Activated CD4-positive, alpha-beta T cell treated with anti-CD3 and anti-CD28 coated beads, Interleukin-2, amount 50 U/mL, for 48 hours (primary cell): ENCODE results near the gene TBC1D9.

Experiments used
- DNase-seq, 2 experiments: peaks; one replicate each; pipeline ENCODE4 v3.0.0-alpha.2; 2020

Gene TBC1D9

GRCh38 chr4:140688711-140689598, 67.2 kb downstream of the TBC1D9 start:
- no peak for DNase-seq

DNA sequence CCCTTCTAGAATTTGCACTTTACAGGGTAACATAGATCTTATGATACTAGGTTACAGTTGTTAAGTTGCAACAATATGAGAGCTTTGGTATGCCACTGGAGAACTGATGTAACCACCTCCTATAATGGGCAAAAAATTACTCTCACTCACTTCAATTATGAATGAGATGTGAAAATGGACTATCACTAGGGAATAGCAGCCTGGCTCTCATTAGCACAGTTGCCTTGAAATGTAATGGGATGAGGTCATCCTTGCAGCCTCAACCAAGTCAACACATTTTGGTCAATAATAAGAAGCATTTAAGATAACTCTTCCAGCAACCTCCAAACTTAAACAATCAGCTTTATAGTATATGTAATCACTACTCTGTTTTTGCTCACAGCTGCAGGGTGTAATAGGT, 69.4 kb downstream of the TBC1D9 start:
- DNase-seq = no peak

DNA sequence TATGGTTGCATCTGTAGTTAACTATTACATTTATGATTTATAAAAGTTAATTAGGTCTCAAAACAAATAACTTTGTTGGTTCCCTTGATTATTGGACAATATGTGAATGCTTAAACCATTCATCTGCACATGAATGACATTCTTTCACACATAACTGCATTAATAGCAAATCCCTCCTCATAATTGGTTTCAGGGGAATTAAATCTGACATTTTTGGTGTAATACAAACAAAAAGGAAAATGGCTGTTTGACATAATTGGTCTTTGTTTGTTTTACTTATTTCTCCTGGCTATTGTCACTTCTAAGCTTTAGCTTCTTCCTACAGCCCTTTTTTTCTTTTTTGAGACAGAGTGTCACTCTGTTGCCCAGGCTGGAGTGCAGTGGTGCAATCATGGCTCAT, 71.9 kb downstream of the TBC1D9 start:
- DNase-seq = no peak

DNA sequence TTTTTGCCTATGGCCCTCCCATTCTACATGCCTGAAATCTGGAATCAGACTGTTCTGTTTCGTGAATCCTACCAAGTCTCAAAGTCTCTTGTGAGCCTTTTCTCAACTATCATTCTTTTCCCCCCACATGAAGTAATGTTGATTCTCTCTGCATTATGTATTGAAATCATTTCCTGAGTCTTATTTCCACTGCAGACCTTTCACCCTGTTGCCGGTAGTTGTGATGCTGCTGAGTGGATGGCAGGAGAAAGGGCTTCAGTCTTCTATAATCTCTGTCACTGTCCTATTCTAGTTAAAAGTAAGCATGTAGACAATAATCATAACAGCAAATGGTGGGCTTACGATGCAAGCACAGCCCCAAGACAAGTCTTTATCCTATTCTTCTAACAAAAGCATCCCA, 75.0 kb downstream of the TBC1D9 start:
- no peak for DNase-seq

DNA sequence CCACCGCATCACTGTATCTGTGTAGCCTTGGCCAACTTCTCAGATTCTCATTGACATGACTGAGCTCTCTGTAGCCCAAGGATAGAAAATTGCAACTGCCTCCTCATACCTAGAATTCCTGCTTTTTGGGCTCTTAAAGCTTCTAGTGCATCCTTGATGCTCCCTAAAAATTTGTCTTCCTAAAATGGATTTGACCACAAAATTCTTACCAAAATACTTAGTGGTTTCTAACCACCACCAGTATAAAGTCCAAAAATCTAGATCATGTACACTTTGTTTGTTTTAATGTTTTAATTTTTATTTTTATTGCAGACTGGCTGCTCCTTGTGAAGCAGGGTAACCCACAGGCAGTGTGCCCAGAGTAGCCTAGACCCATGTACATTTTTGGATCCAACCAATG, 75.5 kb downstream of the TBC1D9 start:
- DNase-seq = no peak

- DNase-seq = no peak
Measured at GRCh38 chr4:140679576-140679975, 76.6 kb downstream of the TBC1D9 start.

DNA sequence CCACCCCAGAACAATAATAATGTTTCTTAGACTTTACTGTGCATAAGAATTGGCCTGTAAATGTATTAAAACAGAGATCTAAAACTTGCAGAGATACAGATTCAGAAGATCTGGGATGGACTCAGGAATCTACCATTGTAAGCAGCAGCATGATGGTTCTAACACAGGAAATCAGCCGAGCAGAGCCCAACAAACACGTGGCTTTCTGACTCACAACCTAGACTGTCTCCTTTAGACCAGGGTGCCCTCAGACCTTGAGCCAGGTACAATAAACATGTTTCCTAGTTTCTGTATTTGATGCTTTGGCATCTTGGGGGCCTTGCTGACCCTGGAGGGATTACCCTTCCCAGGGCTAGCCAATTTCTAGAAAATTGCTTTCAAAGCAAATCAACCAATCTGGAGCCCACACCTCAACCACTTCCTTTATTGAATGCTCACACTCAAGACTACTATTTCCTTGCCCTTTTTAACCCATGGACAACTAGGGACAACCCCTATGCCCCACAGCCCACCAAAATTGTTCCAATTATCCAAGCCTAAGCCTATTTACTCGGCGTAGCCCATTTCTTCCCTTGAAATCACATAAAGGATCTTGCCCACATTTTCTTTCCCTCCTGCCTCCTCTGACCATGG, 80.5 kb downstream of the TBC1D9 start:
- no peak for DNase-seq

DNA sequence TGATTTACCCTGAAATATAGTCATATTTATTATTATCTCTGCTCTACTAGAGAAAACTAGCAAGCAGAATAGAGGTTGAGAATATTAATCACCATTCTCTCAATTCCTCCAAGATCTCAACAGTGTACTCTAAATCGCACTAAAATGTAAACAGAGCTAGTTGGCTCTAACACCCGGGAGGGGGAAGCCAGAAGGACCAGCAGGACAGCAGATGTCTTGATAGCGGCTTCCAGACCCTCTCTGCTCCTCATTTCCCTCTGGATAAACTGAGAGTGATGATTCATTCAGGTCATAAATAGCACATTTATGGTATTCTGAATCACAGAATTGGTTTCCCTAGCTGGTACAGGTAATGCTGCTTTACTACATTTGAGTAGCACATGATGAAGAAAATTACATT, 82.5 kb downstream of the TBC1D9 start:
- DNase-seq = no peak

DNA sequence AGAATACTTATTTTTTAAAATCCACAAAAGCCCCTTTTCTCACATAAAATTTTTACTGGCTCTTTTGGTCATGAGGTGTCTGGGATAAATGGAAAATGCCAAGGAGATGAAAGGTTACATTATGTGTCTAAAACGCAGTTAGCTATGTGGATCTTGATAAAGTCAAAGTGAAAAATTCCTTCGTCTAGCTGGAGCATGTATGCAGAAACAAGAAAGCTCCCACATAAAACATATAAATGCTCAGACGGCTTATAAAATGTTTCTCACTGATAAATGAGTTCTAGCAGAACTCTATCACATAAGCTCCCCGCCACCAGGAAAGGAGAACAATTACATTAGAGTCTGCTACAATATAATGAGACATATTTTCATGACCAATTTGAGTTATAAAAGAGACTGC, 83.8 kb downstream of the TBC1D9 start:
- DNase-seq = no peak

DNA sequence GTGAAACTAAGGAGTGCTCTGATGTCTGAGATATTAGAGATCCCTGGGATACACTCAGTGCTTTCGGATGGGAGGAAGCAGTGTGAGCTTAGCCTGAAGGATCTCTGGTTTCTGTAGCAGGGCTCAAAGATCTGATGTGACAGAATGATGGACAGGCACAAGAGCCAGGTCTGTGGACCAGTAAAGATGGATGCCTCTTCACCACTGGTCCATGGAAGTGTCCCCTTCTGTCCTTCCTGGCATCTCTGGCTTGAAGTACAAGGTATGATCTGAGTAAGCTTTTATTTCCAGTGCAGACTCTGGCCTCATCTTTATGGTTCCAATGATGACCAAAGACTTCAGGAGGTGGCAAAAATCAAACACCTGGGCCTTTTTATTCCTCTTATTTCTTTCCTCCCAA, 88.1 kb downstream of the TBC1D9 start:
- DNase-seq = no peak

GRCh38 chr4:140666889-140667614, 89.1 kb downstream of the TBC1D9 start:
- DNase-seq = no peak

GRCh38 chr4:140662082-140662869, 93.9 kb downstream of the TBC1D9 start:
- DNase-seq = no peak

- DNase-seq = no peak
Measured at GRCh38 chr4:140661550-140661949, 94.6 kb downstream of the TBC1D9 start.

DNA sequence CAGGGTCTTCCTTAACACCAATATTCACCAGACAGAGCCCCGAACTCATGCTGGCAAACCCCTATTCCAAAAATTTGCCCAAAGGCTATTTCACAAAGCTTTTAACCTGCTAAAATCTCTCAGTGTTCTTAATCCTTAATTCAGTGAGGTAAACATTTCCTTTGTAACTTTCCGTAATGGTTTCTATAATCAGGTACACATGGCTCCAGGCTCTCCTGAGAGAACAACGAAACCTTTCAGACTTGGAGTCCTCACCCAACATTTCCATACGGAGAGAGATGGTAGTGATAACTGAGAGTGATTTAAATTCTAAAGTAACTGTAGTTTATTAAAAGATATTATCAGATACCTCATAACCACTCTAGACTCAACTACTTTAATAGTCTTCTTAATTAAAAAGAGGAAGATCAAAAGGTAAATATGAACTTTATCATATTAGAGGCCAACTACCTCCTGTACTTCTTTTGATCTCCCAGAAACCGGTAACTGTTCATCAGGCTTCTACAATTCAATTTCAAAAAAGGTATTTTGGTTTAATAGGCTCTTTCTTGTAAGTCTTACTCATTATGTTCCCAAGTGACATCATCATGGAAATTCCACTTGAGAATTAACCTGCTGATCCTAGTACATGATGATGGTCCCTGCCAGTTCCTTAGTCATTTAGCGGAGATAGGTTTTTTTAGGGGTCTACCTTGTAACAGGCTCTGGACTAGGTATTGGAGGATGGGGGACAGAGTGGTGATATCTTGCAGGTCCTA, 96.1 kb downstream of the TBC1D9 start:
- DNase-seq = no peak

- no peak for DNase-seq
Measured at GRCh38 chr4:140654495-140654814, 101.7 kb downstream of the TBC1D9 start.

DNA sequence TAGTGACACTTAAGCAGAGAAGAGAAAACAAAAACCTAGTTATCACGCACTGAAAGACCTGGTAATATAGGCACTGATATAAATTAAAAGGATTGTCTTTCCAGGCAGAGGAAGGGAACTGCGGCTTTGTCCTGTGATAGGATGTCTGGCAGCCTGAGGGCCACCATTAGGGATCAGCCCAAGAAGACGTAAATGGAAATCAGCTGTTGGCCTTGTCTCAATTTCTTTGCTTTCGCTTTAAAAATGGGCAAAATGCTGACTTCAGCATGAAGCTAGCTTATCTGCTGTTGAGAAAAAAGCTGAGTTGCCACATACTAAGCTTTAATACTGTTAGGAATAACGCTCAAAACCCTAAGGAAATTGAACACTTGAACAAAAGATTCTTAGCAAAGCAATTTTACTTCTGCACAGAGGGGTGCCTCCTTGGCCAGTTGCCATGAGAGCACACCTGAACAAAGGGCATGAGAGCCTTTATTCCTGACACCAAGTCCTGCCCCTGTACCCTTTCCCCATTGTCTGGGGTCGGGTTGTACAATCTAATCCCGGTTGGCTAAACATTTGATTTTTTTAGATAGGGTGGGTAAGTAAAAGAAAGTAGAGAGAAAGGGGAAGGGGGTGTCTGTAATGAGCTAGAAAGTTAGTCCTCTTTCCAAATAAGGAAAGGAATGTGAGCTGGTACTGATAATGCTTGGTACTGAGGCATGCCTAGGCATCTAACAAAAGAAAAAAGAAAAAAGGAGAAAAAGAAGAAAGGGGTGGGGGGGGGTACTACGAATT, 102.3 kb downstream of the TBC1D9 start:
- DNase-seq = no peak

GRCh38 chr4:140652601-140653000, 103.6 kb downstream of the TBC1D9 start:
- DNase-seq = no peak

- no peak for DNase-seq
Measured at GRCh38 chr4:140648716-140649308, 107.4 kb downstream of the TBC1D9 start.

GRCh38 chr4:140645614-140646412, 110.4 kb downstream of the TBC1D9 start:
- DNase-seq = no peak

GRCh38 chr4:140645196-140645595, 111.0 kb downstream of the TBC1D9 start:
- DNase-seq = no peak
